GM21360 (cell line): Measurements from ENCODE around the gene CSMD2.

Experiments used
- ATAC-seq: cut with Tn5 transposase; IDR thresholded peaks from one replicate; pipeline ENCODE4 v1.9.1; 2021; ENCODE audit warnings: mild to moderate bottlenecking, moderate library complexity; ENCODE audit not compliant: unreplicated experiment

CSMD2 gene

DNA sequence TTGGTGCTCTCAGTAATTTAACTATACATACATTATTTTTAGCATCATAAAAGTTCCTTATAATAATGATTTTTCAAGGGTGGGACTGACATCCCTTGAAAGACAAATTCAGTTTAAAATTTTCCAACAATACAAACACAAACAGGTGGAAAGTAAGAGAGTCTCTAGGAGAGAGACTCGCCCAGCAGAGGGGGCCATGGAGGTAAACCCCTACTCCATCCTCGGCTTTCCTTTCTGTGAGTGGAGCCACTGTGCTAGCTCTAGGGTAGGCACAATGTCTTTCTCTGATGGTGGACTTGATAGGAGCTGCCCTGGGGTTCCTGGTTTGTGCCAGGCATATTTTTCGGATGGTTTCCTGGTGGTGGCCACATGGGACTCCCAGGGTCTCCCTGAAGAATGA is 8.3 kb downstream of the CSMD2 start:
- no peak for ATAC-seq

DNA sequence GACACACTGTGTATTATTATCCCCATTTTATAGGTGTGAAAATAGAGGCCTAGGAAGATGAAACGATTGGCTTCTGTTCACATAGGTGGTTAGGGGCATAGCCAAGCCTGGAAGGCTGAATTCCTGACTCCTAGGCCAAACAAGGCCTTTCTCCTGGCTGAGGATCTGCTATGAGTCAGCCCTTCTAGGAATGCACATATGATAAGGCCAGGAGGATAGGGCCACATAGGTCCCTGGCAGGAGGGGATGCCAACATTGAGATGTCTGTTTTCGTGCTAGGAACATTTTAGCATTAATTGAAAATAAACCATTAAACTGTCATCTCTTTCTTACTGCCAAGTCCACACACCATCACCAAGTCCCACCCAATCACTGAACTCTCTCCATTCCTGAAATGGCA is 9.2 kb downstream of the CSMD2 start:
- no peak for ATAC-seq

DNA sequence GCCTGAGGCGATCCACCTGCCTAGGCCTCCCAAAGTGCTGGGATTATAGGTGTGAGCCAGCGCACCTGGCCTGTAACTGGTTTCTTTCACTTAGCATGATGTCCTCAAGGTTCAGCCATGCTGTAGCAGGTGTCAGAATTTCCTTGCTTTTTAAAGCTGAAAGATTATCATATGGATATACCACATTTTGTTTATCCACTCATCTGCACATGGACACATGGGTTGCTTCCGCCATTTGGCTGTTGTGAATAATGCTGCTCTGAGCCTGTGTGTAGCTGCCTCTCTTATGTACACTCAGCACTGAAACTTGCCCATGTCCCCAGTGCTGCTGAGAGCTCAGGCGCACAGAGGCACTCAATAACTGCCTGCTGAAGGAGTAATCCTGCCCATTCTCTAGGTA is 11.8 kb downstream of the CSMD2 start:
- no peak for ATAC-seq

GRCh38 chr1:34149501-34149900 is 15.5 kb downstream of the CSMD2 start:
- ATAC-seq: no peak

GRCh38 chr1:34147301-34147700 is 17.7 kb downstream of the CSMD2 start:
- no peak for ATAC-seq

- ATAC-seq: no peak
These were observed 20.3 kb downstream of the CSMD2 start for GRCh38 chr1:34144766-34145165.

DNA sequence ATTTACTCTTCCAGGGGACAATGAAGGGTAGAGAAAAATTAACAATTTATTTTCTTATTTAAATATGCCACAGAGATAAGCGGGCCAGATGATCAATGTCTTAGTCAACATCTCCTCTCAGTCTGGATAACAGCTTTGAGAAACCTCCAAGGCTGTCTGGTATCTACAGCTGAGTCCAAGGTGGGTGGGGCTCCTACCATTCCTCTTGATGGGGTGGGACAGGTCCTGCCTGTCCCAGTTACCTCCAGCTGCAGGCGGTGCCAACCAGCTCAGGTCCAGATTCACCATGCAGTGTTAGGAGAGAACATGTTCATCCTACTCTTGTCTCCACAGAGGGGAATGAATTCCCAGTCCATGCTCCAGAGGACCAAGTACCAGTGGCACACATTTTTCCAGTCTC is 21.1 kb downstream of the CSMD2 start:
- ATAC-seq: no peak

- no peak for ATAC-seq
These were observed 24.9 kb downstream of the CSMD2 start for GRCh38 chr1:34140011-34140676.

- no peak for ATAC-seq
These were observed 27.6 kb downstream of the CSMD2 start for GRCh38 chr1:34137411-34137810.

GRCh38 chr1:34132161-34132420 is 32.9 kb downstream of the CSMD2 start:
- no peak for ATAC-seq

DNA sequence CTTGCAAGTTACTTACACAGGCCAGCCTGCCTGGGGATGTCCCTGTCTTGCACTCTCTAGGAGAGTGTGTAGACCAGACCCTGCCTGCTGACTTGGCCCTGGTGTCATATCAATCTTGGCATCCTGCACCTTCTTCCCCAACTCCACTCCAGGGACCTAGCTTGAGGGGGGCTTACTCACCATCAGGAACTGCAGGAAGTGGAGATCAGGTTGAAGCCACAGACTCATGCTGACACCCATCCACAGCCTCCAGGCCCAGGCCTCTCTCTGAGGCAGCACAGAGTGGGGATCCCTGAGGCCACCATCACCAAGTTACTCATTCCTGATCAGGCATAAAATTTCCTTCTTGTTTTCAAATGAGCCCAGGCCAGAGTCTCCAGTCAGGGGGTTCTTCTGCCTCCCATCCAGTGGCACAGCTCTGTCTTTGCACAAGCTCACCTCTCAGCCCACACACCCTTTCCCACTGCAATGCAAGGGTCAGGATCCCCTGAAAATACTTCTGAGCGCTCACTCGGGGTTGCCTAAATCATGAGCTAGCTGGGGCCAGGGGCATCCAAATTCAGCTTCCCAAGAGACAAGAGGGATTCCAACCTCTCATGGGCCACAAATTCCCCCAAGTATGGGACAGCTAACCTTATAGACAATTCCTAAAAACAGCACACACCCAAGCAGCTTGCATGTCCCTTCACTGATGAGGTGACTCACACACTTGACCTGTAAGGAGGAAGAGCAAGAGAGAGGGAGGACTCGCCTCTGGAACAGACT is 33.5 kb downstream of the CSMD2 start:
- no peak for ATAC-seq

DNA sequence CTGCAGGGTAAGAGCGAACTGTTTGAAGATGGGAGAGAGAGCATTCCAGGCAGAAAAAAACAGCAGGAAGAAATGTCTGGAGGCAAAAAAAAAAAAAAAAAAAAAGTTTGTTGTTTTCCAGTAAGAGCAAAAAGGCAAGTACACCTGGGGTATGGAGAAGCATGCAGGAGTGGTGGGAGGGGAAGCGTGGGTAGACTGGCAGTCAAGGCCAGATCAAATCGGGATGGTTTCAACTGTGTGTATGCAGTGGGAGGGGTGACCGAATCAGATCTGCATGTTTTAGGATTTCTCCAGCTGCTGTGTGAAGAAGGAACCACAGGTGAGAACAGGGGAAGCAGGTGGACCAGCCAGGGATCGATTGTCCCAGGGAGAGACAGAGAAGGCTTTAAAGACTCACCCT is 34.7 kb downstream of the CSMD2 start:
- no peak for ATAC-seq

DNA sequence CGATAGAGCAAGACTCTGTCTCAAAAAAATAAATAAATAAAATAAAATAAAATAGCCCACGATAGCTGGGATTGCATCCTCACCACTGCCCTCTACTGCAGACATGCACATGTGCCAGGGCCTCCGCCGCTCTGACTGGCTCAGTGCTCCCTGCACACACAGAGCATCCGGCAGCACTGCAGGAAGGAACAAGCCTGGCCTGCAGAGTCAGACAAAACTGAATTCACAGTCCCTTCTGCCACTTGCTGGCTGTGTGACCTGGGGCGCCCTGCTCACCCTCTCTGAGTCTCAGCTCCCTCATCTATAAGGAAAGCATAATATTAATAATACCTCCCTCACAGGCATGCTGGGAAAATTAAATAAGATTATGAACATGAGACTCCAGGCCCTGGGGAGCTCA is 35.4 kb downstream of the CSMD2 start:
- ATAC-seq: no peak

DNA sequence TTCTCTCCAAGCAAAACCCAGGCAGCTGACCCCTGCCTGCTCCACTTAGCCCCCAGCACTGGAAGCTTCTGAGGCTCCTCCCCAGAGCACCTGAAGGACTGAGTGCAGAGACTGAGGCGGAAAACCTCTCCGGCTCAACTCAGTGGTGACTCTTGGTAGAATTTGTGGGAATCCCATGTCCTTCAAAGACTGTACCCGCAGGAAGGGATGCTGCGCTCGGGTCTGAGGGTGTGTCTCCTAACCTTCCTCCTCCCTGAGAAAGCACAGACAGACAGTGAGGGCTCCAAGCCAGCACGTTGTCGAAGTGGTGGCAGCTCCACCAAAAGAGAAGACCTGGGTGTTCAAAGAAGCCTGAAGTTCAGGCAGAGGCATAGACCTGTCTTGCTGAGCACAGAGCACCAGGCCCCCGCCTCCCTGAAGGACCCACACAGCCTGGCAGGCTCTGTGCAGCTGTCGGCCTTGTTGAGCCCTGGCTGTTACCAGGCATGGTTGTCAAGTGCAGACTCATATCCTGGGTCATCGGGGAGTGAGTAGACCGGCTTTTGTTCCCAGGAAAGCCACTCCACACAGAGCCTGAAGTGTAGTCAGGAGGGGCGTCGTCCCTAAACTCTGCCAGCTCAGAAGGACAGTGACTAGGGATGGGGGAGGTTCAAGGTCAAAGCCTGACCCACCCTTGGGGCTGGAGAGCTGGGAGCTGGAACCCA is 36.7 kb downstream of the CSMD2 start:
- no peak for ATAC-seq

DNA sequence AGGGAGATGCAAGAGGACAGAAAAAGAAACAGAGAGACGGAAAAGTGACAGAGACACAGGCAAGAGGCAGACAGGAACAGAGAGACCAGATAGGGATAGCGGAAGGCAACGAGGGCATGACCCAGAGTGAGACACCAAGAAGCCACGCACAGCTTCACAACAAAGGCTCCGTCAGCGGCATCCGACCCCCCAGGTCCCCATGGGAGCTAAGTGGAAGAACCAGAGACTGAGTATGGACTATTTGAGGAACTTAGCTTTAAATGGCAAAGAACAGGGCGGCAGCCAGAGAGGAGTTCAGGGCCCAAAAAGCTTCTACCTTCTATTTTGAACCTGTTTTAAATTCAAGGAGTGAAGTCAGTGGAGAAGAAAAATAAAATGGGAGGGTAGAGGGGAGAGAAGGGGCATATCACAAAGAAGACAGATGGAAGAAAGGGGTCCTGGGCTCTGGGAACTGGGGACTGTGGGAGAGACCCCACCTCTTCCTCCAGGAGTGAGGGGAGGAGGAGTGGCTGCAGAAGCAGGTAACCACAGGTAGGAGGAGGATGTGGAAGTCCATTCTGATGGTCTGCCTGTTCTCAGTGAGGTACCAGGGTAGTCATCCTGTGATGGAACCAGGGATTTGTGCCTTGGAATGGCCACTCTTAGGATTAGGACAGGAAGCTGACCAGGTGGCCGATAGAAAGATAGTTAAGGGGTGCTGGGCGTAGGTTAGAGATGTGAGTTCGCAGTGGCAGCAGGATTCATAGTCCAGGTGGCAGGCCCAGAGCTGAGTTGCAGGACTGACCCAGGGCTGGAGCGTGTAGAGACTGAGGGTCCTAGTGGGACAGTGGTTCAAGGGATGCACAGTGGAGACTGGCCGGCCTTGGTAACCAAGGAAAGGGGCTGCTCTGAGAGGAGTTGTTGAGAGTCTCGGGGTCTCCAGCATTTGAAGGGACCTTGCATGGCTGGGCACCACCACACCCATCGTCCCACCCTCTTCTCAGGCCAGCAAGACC is 37.7 kb downstream of the CSMD2 start:
- ATAC-seq: no peak

- no peak for ATAC-seq
These were observed 38.5 kb downstream of the CSMD2 start for GRCh38 chr1:34126486-34126885.

- no peak for ATAC-seq
These were observed 39.2 kb downstream of the CSMD2 start for GRCh38 chr1:34125721-34126380.

- ATAC-seq: no peak
These were observed 42.7 kb downstream of the CSMD2 start for GRCh38 chr1:34122080-34122932.

GRCh38 chr1:34115233-34115632 is 49.8 kb downstream of the CSMD2 start:
- no peak for ATAC-seq

DNA sequence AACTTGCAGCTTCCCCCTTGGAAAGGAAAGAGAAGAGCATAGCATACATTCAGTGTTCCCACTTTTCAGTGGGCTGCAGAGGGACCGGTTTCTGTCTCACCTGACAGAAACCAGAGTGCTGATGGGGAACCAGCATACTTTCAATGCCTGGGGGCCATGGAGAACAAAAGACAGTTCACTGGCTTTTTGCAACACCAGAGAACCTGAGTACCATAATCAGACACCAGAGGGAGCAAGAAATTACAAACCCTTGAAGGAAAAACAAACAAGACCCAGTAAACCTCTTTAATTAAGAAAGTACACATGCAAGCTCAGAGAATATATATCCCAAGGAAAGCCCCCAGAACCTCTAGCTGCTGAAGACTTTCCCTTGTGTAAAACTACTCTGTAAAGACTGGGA is 51.1 kb downstream of the CSMD2 start:
- ATAC-seq: no peak
